Transverse colon (tissue), 4 donors: ENCODE results near the gene MBTD1. TPM values are rescaled to one million over a fixed set of nuclear protein-coding genes. Genes with fewer than 3 reads are reported as not detected.
A peak's percentile ranks its signal among the peaks of the same experiment; 100 is the strongest.
"Not testable (repeated sequence)": the region's sequence is repeated elsewhere in the genome, so short reads cannot be mapped to it uniquely, and the experiment has no call there.

Experiments
- DNase-seq: peaks from one replicate; pipeline ENCODE4 v3.0.0-alpha.2; 2019
- H3K27ac ChIP-seq, 4 donors: fragments of 200-600 bp; sonication (generic); 2 replicates each; pipeline ENCODE4 v1.5.1; 2016 to 2018; ENCODE audit warnings: inconsistent platforms in 4 of 4
- H3K27me3 ChIP-seq: fragments of 200-600 bp; sonication (generic); 2 replicates; pipeline ENCODE4 v1.5.1; 2017; ENCODE audit warnings: inconsistent platforms
- H3K36me3 ChIP-seq, 4 donors: fragments of 200-600 bp; sonication (generic); 2 replicates each; pipeline ENCODE4 v1.5.1; 2017 to 2019; ENCODE audit warnings: inconsistent platforms in 4 of 4
- H3K4me1 ChIP-seq, 4 donors: fragments of 200-600 bp; sonication (generic); 2 replicates each; pipeline ENCODE4 v1.5.1; 2017 to 2020; ENCODE audit warnings: inconsistent platforms in 4 of 4
- H3K4me3 ChIP-seq, 4 donors: fragments of 200-600 bp; sonication (generic); 1 replicate in 1 of 4; 2 replicates in 3 of 4; pipeline versions ENCODE4 v1.5.1 to v1.6.1; 2017 to 2019; ENCODE audit warnings: inconsistent platforms in 4 of 4
- H3K9me3 ChIP-seq, 2 donors: fragments of 200-600 bp; sonication (generic); 2 replicates each; pipeline ENCODE4 v1.5.1; 2017 to 2019; ENCODE audit warnings: inconsistent platforms in 2 of 2
- CTCF ChIP-seq, 5 experiments: fragments of 200-600 bp in 3 of 5; fragments of 450-650 bp in 2 of 5; sonication (generic) in 3 of 5; IDR thresholded peaks; 1 replicate in 2 of 5; 2 replicates in 3 of 5; pipeline ENCODE4 v1.5.1; 2016 to 2017; ENCODE audit warnings: antibody characterized with exemption in 5 of 5, inconsistent platforms in 3 of 5, mild to moderate bottlenecking in 2 of 5, moderate library complexity in 1 of 5
- EP300 ChIP-seq: sonication (generic); formaldehyde crosslinking; IDR thresholded peaks from one replicate; pipeline ENCODE4 v1.6.1; 2017; ENCODE audit warnings: antibody characterized with exemption, low read depth
- POLR2A ChIP-seq: fragments of 450-650 bp; IDR thresholded peaks from one replicate; pipeline ENCODE4 v1.6.1; 2016; ENCODE audit warnings: antibody characterized with exemption, mild to moderate bottlenecking, moderate library complexity
- POLR2AphosphoS5 ChIP-seq, 3 donors: sonication (generic); formaldehyde crosslinking; IDR thresholded peaks; one replicate each; pipeline ENCODE4 v1.6.1; 2016; ENCODE audit warnings: antibody characterized with exemption in 3 of 3
- WGBS, 2 donors: methylation state at CpG; one replicate each; pipeline ENCODE4 v1.1.5; 2018; ENCODE audit warnings: low coverage in 1 of 2; 5-methylcytosine and 5-hydroxymethylcytosine counted together
- in situ Hi-C, 4 donors: fragments of 200-750 bp; cut with MboI; loops; one replicate each; pipeline versions ENCODE4 v1.15.0 to v1.15.1; 2017; ENCODE audit warnings: low sequenced_read_pairs in 3 of 4, low pct_ligation_motif_present in 1 of 4, low pct_unique_long_range_greater_than_20kb in 1 of 4
- intact Hi-C: fragments of 100-400 bp; cut with DNase I; formaldehyde crosslinking; loops from one replicate; pipeline ENCODE4 v1.15.1; 2023; ENCODE audit warnings: low total_unique reads
- total RNA-seq, 4 donors: library from RNA; depleted of rRNA; stranded (reverse); fragments of >200 nt; gene quantifications; one replicate each; pipeline ENCODE4 v1.1.0, GENCODE V29; 2016

Gene MBTD1
- total RNA-seq, result 10 to 100 TPM in 2 of 4 donors, 1 to 10 TPM in 2; 3.8 to 28.1 (median 12.3) TPM

DNA sequence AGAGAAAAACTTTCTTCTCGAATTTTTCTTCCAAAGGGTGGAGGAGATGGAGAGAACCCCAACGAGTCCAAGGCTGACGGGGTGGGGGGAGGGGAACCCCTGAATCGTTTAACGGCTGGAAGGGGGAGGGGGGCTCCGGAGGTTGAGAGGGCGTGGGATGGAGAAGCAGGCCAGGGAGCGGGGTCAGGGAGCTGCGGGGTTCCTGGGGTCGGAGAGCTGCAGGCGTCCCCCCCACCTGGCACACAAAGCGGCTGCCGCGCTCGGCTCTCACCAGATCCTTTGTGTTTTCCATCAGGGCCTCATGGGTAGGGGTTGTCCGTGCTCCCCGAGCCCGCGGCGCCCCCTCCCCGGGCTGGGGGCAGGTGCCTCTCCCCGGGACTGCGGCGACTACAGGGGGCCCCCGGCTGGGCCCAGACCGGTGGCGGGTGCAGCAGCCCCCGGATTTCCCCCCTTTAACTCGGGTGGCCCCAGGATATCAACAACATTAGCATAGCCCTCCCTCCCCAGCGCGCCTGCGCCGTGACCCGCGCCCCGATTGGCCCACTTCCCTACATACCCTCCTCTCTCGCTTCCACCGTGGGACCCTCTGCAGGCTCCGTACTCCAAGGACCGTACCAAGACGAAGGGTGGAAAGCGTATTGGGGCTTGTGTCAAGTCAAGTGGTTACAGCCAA is at the start of gene MBTD1:
TSS of gene MBTD1 (minus strand) at position 486 of the 673 bp plus-strand sequence. CDS start 34,888 bp downstream, outside the sequence.
- peak; percentile 96 for DNase-seq
- Histone ChIP-seq H3K9me3 (no peaks in the 10 kb centered on the region), H3K4me1 (peaks cover 0 to 63% (median 30%) of the 10 kb centered on the region in 4 donors), H3K27me3 (no peaks in the 10 kb centered on the region), H3K27ac (peak within 1 kb of the TSS; percentile 97 to 99 (median 98)), H3K4me3 (peak within 1 kb of the TSS; percentile 82 to 99 (median 94)), H3K36me3 (peaks cover 0 to 12% (median 0%) of the 10 kb centered on the region in 4 donors)
- in situ Hi-C loops (no loop called here), intact Hi-C loops (no loop called here)
- TF ChIP-seq POLR2A (peak; percentile 14), EP300 (no peak), CTCF (IDR thresholded peaks at IDR 0.05) (no peak), POLR2AphosphoS5 (IDR thresholded peaks at IDR 0.05) (peak; percentile 32 to 67 (median 43))
- 2 to 4% methylated on average over 11 to 41 of the region's 42 CpGs for WGBS, 2 donors

- Histone ChIP-seq H3K4me3 (no peak overlapping the region), H3K36me3 (no peaks in the 10 kb centered on the region), H3K4me1 (no peaks in the 10 kb centered on the region), H3K27me3 (no peaks in the 10 kb centered on the region), H3K27ac (no peak overlapping the region), H3K9me3 (no peaks in the 10 kb centered on the region)
- TF ChIP-seq POLR2A (no peak), CTCF (IDR thresholded peaks at IDR 0.05) (no peak), POLR2AphosphoS5 (IDR thresholded peaks at IDR 0.05) (no peak), EP300 (no peak)
- no peak for DNase-seq
- intact Hi-C loops, result no loop called here
- WGBS, 2 donors, result 92% methylated on average over 9 of the region's 9 CpGs; no CpG with 5 or more reads in 1 of the 2 donors
- in situ Hi-C loops, result no loop called here
Measured at GRCh38 chr17:51305182-51305581, 45.3 kb upstream of the MBTD1 start.

GRCh38 chr17:51299859-51300258 is 40.0 kb upstream of the MBTD1 start:
- Histone ChIP-seq H3K4me3 (no peak overlapping the region), H3K9me3 (no peaks in the 10 kb centered on the region), H3K27me3 (no peaks in the 10 kb centered on the region), H3K27ac (no peak overlapping the region), H3K36me3 (no peaks in the 10 kb centered on the region), H3K4me1 (peaks cover 0 to 8% (median 0%) of the 10 kb centered on the region in 4 donors)
- intact Hi-C loops (no loop called here), in situ Hi-C loops (no loop called here)
- WGBS, 2 donors, result 90 to 100% methylated on average over 1 to 4 of the region's 4 CpGs
- TF ChIP-seq CTCF (IDR thresholded peaks at IDR 0.05) (no peak), EP300 (no peak), POLR2A (no peak), POLR2AphosphoS5 (IDR thresholded peaks at IDR 0.05) (no peak)
- DNase-seq, result no peak

- Histone ChIP-seq H3K27me3 (no peaks in the 10 kb centered on the region), H3K4me1 (peaks cover 0 to 8% (median 0%) of the 10 kb centered on the region in 4 donors), H3K27ac (no peak overlapping the region), H3K36me3 (peaks cover 0 to 5% (median 0%) of the 10 kb centered on the region in 4 donors), H3K9me3 (no peaks in the 10 kb centered on the region), H3K4me3 (no peak overlapping the region)
- WGBS, 2 donors, result 73 to 74% methylated on average over 8 to 10 of the region's 10 CpGs
- DNase-seq, result no peak
- no peak for TF ChIP-seq POLR2A
- TF ChIP-seq CTCF (IDR thresholded peaks at IDR 0.05), result peak; percentile 24 to 54 (median 43)
- intact Hi-C loops, result no loop called here
- in situ Hi-C loops, result no loop called here
Measured at GRCh38 chr17:51298508-51299371, 38.9 kb upstream of the MBTD1 start.

- H3K27me3 ChIP-seq, H3K9me3 ChIP-seq, intact Hi-C loops, H3K4me3 ChIP-seq, H3K4me1 ChIP-seq, H3K27ac ChIP-seq, in situ Hi-C loops, DNase-seq: not testable (repeated sequence)
- WGBS, 2 donors, result 95 to 100% methylated on average over 1 to 2 of the region's 2 CpGs
- H3K36me3 ChIP-seq, result peaks cover 0 to 13% (median 6%) of the 10 kb centered on the region in 4 donors
Measured at GRCh38 chr17:51294338-51294737, 34.5 kb upstream of the MBTD1 start.
